CD4-positive, alpha-beta T cell treated with Interleukin-6 for 4 hours (primary cell): Measurements from ENCODE around the gene KCNE2.
"Not testable (repeated sequence)": the region's sequence is repeated elsewhere in the genome, so short reads cannot be mapped to it uniquely, and the experiment has no call there.

ENCODE experiments used
- DNase-seq: peaks from one replicate; pipeline ENCODE4 v3.0.0-alpha.2; 2020; ENCODE audit warnings: mixed read lengths

KCNE2 gene

DNA sequence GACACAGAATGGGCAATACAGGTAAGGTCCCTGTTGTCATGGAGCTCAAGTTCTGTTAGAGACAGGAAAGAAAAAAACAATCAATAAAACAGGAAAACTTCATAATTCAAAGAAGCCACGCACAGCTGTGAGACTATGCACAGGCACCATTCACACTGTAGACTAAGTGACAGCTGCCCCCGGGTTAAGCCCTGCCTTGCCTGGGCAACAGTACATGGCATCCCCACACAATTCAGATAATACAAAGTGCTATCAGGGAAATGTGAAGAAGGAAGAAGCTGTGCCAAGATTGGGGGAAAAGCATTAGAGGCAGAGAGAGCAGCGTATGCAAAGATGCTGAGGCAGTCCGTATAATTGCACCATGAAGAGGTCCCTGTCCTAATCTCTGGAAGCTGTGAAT, 9.0 kb upstream of the KCNE2 start:
- DNase-seq = no peak

DNA sequence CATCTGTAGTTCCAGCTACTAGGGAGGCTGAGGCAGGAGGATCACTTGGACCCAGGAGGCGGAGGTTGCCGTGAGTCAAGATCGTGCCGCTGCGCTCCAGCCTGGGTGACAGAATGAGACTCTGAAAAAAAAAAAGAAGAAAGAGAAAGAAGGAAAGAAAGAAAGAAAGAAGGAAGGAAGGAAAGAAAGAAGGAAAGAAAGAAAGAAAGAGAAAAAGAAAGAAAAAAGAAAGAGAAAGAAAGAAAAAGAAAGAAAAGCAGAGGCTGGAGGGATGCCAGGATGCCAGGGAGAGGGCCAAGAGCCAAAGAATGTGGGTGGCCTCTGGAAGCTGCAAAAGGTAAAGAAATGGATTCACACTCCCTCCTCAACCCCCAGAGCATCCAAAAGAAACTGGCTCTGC, 8.2 kb upstream of the KCNE2 start:
- DNase-seq = no peak

DNA sequence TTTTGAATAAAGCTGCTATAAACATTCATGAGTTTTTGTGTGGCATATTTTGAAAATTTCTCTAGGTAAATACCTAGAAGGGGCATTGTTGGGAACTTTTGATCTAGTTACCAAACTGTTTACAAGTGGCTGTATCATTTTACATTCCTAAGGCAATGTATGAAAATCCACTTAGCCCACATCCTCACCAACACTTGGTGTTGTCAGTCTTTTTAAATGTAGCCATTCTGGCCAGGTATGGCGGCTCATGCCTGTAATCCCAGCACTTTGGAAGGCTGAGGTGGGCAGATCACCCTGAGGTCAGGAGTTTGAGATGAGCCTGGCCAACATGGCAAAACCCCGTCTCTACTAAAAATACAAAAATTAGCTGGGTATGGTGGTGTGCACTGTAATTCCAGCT, 5.9 kb upstream of the KCNE2 start:
- no peak for DNase-seq

DNA sequence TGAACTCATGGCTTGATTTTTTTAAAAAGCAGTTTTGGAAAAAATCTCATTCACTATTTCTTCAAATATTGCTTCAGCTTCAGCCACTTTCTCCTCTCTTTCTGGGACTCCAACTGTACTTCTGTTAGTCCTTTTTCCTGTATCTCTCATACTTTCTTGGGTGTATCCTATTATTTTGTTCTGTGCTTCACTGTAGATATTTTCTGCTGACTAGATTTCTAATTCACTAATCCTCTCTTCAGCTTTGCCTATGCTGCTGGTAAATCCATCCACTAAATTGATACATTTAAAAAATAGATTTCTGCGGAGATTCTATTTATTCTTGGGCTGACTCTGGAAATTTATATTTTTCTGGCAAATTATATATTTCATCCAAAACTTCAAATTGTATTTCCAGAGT, 4.9 kb upstream of the KCNE2 start:
- DNase-seq = no peak

DNA sequence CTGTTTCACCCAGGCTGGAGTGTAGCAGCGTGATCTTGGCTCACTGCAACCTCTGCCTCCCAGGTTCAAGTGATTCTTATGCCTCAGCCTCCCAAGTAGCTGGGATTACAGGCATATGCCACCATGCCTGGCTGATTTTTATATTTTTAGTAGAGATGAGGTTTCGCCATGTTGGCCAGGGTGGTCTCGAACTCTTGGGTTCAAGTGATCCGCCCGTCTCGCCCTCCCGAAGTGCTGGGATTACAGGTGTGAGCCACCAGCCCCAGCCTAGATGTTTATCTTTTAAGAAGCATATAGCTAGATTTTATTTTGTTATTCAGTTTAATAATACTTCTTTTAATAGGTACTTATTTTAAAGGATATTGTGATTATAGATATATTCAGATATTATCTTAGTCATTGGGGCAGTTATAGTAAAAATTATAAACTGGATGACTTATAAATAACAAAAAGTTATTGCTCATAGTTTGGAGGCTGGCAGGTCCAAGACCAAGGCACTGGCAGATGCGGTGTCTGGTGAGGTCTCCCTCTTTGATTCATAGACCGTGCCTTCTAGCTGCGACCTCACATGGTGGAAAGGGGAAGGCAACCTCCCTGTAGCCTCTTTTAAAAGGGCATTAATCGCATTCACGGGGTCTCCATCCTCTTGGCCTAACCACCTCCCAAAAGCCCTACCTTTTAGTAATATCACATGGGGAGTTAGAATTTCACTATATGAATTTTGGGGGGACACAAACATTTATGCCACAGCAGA, 3.1 kb upstream of the KCNE2 start:
- no peak for DNase-seq

DNA sequence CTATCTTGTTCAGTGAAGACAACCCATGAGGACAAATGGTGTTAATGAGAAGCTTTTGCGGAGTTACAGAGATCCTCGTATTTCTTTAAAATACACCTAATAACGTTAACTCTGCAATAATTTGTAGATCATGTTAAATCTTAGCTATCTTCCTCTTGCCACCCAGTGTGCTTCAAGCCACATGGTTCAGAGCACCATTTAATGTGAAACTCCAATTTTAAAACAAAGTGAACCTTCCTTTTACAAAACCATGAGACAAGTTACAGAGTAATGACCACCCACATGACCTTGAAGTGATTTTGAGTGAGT, 1.7 kb upstream of the KCNE2 start:
- no peak for DNase-seq

DNA sequence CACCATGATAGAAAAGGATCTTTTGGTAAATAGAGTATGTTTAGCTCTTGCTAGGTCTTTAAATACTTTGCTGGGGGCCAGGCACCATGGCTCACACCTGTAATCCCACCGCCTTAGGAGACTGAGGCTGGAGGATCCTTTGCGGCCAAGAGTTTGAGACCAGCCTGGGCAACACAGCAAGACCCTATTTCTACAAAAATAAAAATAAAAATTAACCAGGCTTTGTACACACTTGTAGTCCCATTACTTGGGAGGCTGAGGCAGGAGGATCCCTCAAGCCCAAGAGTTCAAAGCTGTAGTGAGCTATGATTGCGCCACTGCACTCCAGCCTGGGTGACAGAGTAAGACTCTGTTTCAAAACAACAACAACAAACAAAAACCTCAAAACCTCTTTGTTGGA, 1.1 kb upstream of the KCNE2 start:
- DNase-seq = no peak

DNA sequence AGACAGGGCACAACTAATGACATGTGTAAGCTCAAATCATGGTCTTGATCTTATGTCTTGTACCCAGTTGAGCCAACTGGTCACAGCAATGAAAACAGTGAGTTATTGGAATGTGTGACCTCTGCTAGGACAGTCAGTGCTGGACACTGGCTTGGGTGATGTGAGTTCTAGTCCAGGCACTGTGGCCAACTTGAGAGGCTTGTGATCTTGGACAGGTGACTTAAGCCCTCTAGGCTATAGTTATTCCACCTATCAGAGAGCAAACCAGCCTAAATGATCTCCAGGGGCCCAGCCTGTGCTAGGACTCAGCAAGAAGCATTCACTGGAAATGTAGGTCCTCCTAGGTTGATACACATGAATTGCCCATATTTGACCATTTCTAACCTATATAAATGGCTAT, 1.1 kb downstream of the KCNE2 start:
- DNase-seq = no peak

DNA sequence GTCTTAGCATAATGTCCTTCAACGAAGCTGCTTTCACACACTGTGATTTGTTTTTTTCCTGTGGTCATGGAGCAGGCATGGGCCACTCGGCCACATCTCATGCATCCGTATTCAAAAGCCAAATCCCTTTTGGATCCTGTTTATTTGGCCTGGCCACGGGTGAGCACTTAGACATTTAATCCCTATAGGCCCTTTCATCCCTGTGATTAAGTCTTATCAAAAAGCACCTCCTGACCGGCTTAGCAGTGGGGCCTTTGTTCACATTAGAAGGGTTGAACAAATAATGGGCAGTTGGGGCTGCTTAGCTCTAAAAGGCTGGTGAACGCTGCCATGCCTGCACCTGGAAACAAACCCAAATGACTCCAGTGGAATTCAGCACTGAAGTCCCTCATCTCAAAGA, 2.0 kb downstream of the KCNE2 start:
- DNase-seq = no peak

DNA sequence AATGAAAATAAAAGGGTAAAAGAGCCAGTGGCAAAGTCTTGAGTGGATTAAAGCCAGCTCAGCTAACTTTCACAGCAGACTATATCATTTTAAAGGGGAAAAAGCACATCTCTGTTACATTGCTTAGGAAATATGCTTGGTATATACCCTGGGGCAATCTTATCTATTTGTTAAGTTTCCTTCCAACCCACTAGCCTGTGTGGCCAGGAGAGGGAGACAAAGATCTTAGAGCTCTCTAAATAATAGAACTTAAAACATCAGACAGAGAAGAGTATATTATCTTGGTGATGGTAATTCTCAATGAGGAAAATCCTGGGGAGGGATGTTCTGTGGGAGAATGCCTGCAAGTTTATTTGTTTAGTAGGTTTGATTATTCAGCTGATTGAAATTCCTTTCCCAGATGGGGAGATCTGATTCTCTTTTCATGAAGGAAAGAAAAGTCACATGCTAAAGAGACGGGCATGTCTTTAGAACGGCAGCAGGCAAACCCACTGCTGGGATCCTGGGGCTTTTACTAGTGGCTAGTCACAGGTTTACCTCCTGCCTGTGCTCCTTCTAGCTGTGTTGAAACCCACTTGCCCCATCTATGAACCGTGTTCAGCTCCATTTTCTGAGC, 3.6 kb downstream of the KCNE2 start:
- DNase-seq = peak; percentile 55

DNA sequence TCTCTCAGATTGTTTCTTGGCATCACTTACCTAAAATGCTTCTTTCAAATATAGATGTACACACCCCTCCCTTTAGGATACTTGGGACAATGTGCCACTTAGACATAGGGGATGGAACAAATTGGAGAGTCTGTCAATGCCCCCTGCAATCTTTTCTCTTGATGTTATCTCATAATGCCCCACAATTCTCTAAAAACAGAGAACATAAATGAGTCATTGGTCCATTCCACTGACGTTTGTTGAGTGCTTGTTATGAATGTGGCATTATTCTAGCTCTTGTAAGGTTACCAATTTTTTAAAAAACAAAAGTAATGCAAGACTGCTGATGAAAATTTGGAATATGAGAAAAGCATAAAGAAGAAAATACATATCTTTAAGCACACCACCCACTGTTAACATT, 5.9 kb downstream of the KCNE2 start:
- no peak for DNase-seq

DNA sequence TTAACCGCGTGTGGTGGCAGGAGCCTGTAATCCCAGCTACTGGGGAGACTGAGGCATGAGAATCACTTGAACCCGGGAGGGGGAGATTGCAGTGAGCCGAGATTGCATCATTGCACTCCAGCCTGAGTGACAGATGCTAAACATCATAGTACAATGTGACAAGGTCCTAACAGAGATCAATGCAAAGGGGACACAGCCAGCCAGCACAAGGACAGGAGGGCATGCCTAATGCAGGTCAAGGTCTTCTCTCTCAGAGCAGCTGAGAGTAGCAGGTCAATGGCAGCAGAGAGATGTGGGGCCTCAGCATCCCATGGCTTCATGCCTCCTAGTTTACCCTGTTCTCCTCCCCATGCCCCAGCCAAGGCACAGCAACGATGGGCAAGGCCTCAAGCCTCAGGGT, 8.5 kb downstream of the KCNE2 start:
- DNase-seq = no peak

DNA sequence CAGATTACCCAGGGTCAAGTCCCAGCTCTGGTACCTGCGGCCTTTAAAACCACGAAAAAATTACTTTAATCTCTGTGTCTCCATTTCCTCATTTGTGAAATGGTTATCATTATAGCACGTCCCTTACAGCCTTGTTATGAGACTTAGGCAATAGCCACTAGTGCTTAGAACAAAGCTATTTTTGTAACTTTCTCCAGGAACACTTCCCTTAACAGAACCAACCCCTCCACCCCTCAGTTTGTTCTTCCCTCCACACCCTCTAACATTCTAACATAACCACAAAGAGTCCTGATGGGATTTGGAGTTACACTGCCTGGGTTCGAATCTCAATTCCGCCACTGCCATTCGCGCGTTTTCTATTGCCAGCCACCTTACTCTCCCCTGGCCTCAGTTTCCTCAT, 10.7 kb downstream of the KCNE2 start:
- DNase-seq = not testable (repeated sequence)

DNA sequence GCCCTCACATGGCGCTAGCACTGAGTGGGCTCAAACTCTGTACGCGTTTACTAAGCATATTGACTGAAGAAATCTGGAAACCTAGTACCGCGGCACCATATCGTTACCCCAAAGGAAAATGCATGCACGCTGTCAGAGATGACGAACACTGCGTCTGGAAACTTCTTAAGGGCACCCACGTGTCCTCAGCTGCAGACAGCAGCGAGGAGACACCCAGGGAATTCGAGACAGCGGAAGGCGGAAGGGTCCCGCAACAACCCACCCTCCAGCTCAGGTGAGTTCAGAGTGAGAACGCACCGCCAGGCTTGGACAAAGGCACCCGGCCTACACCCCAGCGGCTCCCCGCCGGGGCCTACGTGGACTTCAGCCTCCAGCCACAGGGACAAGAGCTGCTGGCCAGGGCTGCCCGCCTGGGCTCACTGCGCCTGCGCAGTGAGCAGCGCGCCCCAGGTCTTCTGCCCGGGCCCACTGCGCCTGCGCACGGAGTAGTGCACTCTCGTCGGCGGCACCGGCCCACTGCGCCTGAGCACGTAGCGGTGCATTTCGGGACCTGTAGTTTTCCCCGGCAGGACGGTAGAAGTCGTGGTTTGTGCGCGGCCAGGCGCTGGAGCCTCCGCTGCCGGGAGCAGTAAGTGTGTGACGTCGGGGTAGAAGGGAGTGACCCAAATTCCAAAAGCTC, 11.3 kb downstream of the KCNE2 start, which contains the start of gene SMIM11:
TSS of gene SMIM11 (plus strand) at position 568 of the 679 bp plus-strand sequence. CDS start 3,998 bp downstream, outside the sequence.
- not testable (repeated sequence) for DNase-seq

DNA sequence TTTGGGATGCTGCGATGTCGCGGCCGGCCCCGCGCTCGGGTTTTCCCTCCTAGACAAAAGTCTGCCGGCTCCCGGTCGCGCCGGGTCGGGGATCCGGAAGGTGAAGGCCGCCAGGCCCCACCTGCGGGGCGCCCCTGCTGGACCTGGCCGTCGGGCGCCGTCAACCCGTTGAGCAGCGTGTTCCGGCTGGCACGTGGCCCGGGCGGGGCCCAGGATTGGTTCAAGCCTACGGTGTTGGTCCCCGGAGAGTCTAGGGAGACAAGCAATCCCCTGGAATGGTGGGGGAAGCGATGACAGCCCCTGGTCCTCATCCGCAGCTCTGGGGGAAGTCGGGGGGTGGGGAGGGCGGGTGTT, 11.8 kb downstream of the KCNE2 start:
- not testable (repeated sequence) for DNase-seq

DNA sequence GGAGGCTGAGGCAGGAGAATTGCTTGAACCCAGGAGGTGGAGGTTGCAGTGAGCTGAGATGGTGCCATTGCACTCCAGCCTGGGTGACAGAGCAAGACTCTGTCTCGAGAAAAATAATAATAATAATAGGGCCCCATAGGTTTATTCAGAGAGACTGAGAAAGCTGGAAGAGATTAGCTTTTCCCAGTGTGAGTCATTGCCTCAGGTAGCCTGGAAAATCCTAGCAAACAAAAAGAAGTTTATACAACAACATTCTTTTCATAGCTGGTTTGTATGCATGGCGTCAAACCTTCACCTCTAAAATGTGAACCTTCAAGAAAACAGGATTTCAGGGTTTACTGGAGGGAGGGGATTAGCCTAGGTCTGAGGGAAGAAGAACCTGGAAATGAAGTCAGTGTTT, 19.3 kb downstream of the KCNE2 start:
- DNase-seq = not testable (repeated sequence)

DNA sequence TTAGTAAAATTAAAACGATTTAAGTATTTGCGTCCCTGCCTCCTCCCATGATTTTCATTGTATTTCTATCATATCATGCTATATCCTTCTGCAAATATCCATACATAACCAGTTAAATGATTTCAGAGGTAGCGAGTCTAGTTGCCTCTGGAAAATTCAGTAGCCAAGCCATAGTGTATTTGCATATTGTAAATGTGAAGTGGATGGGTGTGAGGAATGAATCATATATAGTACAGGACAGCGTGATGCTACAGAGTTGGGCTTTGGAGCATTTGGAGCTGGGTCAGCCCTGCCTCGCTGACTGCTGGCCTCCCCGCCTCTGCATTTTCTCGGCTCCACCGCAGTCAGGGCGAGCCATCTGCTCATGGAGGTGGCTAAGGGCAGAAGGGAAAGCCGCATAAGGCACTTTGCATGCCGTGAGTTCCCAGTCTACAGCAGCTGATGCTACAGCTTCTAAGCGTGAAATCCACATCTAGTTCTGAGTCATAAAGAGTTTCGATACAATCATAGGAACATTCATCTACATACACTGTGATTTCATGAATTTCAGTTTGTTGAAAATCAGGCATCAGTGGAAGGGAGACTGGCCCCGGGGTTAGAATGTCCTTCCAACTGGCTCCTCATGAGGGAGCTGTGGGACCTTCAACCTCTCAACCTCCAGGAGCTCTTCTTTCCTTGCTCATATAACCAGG, 20.1 kb downstream of the KCNE2 start:
- DNase-seq = not testable (repeated sequence)

DNA sequence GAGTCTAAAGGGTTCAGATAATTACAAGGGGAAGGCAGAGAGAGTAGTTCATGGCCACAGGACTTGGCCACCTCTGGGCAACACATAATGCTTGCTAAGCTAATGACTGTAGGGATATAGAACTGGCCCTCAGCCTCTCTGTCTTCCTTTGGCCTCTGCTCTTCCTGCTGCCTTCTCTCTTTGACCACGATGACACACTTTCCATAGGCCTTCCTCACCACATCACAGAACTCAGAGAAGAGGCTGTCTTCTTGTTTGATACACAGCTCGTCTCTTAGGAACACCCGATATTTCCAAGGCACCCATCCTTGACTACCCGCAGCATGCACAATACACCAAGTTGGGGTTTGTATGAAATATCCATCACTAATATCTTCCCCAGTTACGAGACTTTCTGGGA, 36.7 kb downstream of the KCNE2 start:
- DNase-seq = not testable (repeated sequence)

DNA sequence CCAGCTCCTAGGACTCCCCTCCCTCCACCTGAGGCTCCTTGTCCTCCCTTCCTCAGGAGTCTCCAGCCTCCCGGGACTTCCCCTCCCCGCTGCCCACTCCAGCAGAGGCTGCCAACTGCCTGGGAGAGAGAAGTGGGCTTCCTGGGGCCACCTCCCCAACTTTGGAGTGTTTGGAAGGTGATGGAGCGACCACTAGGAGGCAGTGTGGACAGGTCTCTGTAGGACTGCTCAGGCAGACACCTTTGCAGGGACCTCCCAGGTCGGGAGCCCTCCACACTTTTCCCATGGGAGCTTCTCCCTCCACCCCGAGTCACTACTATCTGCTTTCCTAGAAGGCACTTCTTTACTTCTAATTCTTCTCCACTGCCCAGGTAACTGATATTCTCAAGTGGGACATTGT, 40.9 kb downstream of the KCNE2 start:
- not testable (repeated sequence) for DNase-seq

DNA sequence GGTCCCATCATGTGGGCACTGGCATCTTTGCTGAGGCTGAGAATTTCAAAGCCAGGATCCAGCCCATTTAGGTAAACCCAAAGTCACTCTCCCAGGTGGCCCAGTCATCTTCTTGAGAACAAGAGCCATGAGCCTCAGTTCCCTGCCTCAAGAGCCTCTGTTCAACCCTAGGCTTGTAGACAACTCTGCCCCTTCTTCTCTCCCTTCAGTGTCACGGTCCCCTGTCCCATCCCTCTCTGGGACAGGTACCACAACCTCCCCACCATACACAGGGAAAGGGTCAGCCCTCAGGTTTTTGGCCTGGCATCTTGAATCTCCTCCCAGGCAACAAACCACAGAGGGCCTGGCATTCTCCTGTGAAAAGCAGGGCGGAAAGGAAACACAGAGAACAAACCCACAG, 41.9 kb downstream of the KCNE2 start:
- not testable (repeated sequence) for DNase-seq

DNA sequence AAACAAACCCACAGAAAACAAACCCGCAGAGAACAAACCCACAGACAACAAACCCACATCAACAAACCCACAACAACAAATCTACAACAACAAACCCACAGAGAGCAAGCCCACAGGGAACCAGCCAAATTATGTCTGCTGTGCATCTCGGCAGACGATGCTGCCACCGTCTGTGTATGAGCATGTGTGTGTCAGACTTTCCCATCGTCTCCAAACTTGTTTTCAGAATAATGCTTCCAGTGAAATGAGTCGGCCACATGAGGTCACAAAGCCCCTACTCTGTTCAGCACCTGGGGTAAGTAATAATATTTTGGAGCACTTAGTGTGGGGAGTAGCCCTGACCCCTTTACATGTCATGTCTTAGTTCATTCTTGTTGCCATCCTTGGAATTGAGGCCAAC, 42.3 kb downstream of the KCNE2 start:
- not testable (repeated sequence) for DNase-seq

DNA sequence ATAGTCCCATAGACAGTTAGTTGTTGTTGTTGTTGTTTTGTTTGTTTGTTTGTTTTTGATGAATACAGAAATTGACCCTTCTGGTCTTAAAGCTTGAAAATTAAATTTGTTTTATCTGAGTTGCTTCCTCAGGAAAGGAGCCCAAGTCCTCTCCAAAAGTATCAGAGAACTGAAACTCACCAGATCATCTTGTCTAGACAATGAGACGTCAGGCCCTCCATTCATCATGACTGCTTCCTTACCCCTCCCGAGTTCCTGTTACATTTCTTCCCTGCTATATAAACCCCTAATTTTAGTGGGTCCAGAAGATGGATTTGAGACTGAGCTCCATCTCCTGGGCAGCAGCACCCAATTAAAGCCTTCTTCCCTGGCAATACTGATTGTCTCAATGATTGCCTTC, 42.9 kb downstream of the KCNE2 start:
- not testable (repeated sequence) for DNase-seq

DNA sequence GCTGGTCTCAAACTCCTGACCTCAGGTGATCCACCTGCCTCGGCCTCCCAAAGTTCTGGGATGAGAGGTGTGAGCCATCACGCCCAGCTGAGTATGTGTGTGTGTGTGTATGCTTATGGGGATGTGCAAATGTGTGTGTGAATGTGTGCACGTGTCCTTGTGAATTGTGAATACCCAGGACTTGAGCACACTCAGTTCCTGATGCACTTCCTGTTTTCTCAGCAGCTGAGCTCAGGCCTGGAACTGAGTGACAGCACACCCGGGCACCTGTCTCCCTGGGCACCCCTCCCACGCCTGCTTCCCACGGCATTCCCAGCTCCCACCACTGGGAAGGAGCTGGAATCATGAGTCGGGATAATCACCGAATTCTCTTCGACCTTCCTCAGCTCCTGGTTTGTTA, 43.5 kb downstream of the KCNE2 start:
- not testable (repeated sequence) for DNase-seq
